H1 (cell line): ENCODE measurements around the gene GPR18. TPM values are rescaled to one million over a fixed set of nuclear protein-coding genes. Genes with fewer than 3 reads are reported as not detected.

ENCODE experiments used
- GABPA ChIP-seq: IDR thresholded peaks from 2 replicates; pipeline ENCODE4 v1.6.1; 2011; ENCODE audit warnings: mild to moderate bottlenecking, low read length, moderate library complexity, borderline replicate concordance; ENCODE audit not compliant: insufficient read depth
- POLR2AphosphoS5 ChIP-seq: IDR thresholded peaks from 2 replicates; pipeline ENCODE4 v1.6.1; 2011; ENCODE audit warnings: low read depth, low read length
- SAP30 ChIP-seq: fragments of 300-600 bp; sonication (generic); IDR thresholded peaks from 2 replicates; pipeline ENCODE4 v1.7.1; 2012; ENCODE audit warnings: low read length, moderate library complexity, mild to moderate bottlenecking, inconsistent platforms; ENCODE audit not compliant: insufficient read depth, insufficient replicate concordance
- SP2 ChIP-seq: IDR thresholded peaks from 2 replicates; pipeline ENCODE4 v1.6.1; 2012; ENCODE audit warnings: mild to moderate bottlenecking, low read length, inconsistent platforms
- SUZ12 ChIP-seq: fragments of 200-600 bp; sonication (generic); IDR thresholded peaks from 2 replicates; pipeline ENCODE4 v1.6.1; 2012; ENCODE audit warnings: mild to moderate bottlenecking, inconsistent platforms, low read length, moderate library complexity, mixed read lengths
- polyA plus RNA-seq, 7 experiments: library from polyadenylated mRNA; depleted of rRNA in 3 of 7; stranded (reverse) in 5 of 7; unstranded in 2 of 7; fragments of >200 nt in 5 of 7; fragments of 200-250 nt in 2 of 7; gene quantifications; 1 replicate in 5 of 7; 2 replicates in 1 of 7; 4 replicates in 1 of 7; pipeline versions ENCODE4 v1.2.1 to v1.2.3, GENCODE V29; 2011 to 2013; ENCODE audit warnings: missing spikeins in 2 of 7, mixed read lengths in 2 of 7
- total RNA-seq: library from RNA; stranded (reverse); fragmentation: NEBNext Ultra II Directional; extraction: Animal tissue kit (Norgen Biotek cat#: 25700); gene quantifications from 2 replicates; pipeline ENCODE4 v1.2.1, GENCODE V29; 2021
- TF ChIP-seq, protein P1 (sequence below): fragments of 300-600 bp; sonication (generic); IDR thresholded peaks from 2 replicates; pipeline ENCODE4 v1.7.1; 2012; ENCODE audit warnings: low read length, moderate library complexity, mild to moderate bottlenecking, inconsistent platforms; ENCODE audit not compliant: insufficient replicate concordance

GPR18 gene
- total and polyA plus RNA-seq, 2 of the 8 experiments (the other 6 are each of a cell fraction or from before 2014, with no cell fraction given), result not detected

DNA sequence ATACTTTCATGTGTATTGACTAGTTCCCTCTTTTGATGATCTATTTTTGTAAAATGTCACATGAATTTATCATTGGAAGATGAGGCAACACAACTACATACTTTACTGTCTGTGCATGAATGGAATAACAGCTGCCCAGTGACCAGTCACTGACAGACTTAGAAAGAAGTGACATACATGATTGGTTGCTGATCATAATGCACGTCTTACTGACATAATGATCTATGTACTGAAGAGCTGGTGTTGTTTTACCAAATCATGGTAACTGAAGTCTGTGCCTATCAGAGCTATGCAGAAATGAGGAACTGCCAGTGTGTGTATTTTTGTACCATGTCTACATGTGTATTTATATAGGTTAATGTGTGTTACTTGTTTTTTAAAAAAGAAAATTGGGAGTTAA is 26.5 kb downstream of the GPR18 start (continued):
- TF ChIP-seq, protein P1, sequence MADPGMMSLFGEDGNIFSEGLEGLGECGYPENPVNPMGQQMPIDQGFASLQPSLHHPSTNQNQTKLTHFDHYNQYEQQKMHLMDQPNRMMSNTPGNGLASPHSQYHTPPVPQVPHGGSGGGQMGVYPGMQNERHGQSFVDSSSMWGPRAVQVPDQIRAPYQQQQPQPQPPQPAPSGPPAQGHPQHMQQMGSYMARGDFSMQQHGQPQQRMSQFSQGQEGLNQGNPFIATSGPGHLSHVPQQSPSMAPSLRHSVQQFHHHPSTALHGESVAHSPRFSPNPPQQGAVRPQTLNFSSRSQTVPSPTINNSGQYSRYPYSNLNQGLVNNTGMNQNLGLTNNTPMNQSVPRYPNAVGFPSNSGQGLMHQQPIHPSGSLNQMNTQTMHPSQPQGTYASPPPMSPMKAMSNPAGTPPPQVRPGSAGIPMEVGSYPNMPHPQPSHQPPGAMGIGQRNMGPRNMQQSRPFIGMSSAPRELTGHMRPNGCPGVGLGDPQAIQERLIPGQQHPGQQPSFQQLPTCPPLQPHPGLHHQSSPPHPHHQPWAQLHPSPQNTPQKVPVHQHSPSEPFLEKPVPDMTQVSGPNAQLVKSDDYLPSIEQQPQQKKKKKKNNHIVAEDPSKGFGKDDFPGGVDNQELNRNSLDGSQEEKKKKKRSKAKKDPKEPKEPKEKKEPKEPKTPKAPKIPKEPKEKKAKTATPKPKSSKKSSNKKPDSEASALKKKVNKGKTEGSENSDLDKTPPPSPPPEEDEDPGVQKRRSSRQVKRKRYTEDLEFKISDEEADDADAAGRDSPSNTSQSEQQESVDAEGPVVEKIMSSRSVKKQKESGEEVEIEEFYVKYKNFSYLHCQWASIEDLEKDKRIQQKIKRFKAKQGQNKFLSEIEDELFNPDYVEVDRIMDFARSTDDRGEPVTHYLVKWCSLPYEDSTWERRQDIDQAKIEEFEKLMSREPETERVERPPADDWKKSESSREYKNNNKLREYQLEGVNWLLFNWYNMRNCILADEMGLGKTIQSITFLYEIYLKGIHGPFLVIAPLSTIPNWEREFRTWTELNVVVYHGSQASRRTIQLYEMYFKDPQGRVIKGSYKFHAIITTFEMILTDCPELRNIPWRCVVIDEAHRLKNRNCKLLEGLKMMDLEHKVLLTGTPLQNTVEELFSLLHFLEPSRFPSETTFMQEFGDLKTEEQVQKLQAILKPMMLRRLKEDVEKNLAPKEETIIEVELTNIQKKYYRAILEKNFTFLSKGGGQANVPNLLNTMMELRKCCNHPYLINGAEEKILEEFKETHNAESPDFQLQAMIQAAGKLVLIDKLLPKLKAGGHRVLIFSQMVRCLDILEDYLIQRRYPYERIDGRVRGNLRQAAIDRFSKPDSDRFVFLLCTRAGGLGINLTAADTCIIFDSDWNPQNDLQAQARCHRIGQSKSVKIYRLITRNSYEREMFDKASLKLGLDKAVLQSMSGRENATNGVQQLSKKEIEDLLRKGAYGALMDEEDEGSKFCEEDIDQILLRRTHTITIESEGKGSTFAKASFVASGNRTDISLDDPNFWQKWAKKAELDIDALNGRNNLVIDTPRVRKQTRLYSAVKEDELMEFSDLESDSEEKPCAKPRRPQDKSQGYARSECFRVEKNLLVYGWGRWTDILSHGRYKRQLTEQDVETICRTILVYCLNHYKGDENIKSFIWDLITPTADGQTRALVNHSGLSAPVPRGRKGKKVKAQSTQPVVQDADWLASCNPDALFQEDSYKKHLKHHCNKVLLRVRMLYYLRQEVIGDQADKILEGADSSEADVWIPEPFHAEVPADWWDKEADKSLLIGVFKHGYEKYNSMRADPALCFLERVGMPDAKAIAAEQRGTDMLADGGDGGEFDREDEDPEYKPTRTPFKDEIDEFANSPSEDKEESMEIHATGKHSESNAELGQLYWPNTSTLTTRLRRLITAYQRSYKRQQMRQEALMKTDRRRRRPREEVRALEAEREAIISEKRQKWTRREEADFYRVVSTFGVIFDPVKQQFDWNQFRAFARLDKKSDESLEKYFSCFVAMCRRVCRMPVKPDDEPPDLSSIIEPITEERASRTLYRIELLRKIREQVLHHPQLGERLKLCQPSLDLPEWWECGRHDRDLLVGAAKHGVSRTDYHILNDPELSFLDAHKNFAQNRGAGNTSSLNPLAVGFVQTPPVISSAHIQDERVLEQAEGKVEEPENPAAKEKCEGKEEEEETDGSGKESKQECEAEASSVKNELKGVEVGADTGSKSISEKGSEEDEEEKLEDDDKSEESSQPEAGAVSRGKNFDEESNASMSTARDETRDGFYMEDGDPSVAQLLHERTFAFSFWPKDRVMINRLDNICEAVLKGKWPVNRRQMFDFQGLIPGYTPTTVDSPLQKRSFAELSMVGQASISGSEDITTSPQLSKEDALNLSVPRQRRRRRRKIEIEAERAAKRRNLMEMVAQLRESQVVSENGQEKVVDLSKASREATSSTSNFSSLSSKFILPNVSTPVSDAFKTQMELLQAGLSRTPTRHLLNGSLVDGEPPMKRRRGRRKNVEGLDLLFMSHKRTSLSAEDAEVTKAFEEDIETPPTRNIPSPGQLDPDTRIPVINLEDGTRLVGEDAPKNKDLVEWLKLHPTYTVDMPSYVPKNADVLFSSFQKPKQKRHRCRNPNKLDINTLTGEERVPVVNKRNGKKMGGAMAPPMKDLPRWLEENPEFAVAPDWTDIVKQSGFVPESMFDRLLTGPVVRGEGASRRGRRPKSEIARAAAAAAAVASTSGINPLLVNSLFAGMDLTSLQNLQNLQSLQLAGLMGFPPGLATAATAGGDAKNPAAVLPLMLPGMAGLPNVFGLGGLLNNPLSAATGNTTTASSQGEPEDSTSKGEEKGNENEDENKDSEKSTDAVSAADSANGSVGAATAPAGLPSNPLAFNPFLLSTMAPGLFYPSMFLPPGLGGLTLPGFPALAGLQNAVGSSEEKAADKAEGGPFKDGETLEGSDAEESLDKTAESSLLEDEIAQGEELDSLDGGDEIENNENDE, result no peak
- TF ChIP-seq SUZ12 (no peak), SP2 (no peak), GABPA (no peak), POLR2AphosphoS5 (no peak), SAP30 (no peak)
